A549 (cell line): ENCODE results near the gene TSPAN3.

Source experiments
- BHLHE40 ChIP-seq: IDR thresholded peaks from 2 replicates; pipeline ENCODE4 v1.6.1; 2012; ENCODE audit warnings: low read depth, low read length, inconsistent platforms
- CTCF ChIP-seq: fragments of >200 bp; sonication (Bioruptor Twin); formaldehyde crosslinking; IDR thresholded peaks from 3 replicates; pipeline ENCODE4 v1.5.1; 2016
- EP300 ChIP-seq, 2 experiments: fragments of >200 bp; sonication (Bioruptor Twin); formaldehyde crosslinking; IDR thresholded peaks; 2 replicates in 1 of 2; 3 replicates in 1 of 2; pipeline ENCODE4 v1.6.1; 2016 to 2017
- ESRRA ChIP-seq: fragments of 150-350 bp; IDR thresholded peaks from 2 replicates; pipeline ENCODE4 v1.6.1; 2014; ENCODE audit warnings: mild to moderate bottlenecking, low read length, borderline replicate concordance
- HDAC2 ChIP-seq: fragments of 200-600 bp; sonication (generic); IDR thresholded peaks from 2 replicates; pipeline ENCODE4 v1.6.1; 2016
- JUN ChIP-seq, 2 experiments: fragments of >200 bp; sonication (Bioruptor Twin); formaldehyde crosslinking; IDR thresholded peaks; 2 replicates in 1 of 2; 3 replicates in 1 of 2; pipeline ENCODE4 v1.6.1; 2016 to 2017
- KDM5A ChIP-seq: fragments of 200-600 bp; sonication (generic); IDR thresholded peaks from 2 replicates; pipeline ENCODE4 v1.6.1; 2016; ENCODE audit warnings: antibody characterized with exemption, mild to moderate bottlenecking
- MAZ ChIP-seq: fragments of 150-350 bp; IDR thresholded peaks from 2 replicates; pipeline ENCODE4 v1.6.1; 2014; ENCODE audit warnings: antibody characterized with exemption, low read depth, low read length, borderline replicate concordance
- POLR2A ChIP-seq: IDR thresholded peaks from 2 replicates; pipeline ENCODE4 v1.6.1; 2012; ENCODE audit warnings: mild to moderate bottlenecking, low read length
- TF ChIP-seq, protein P1 (sequence below): IDR thresholded peaks from 2 replicates; pipeline ENCODE4 v1.6.1; 2012; ENCODE audit warnings: low read depth, borderline replicate concordance
- TF ChIP-seq, protein P2 (sequence below): fragments of 200-600 bp; sonication (generic); IDR thresholded peaks from 2 replicates; pipeline ENCODE4 v1.6.1; 2016; ENCODE audit warnings: antibody characterized with exemption, mild to moderate bottlenecking, moderate library complexity

- TF ChIP-seq POLR2A: no peak
- no peak for TF ChIP-seq CTCF
- no peak for TF ChIP-seq MAZ
- no peak for TF ChIP-seq ESRRA
- no peak for TF ChIP-seq EP300 (IDR thresholded peaks at IDR 0.05)
- TF ChIP-seq, protein P1, sequence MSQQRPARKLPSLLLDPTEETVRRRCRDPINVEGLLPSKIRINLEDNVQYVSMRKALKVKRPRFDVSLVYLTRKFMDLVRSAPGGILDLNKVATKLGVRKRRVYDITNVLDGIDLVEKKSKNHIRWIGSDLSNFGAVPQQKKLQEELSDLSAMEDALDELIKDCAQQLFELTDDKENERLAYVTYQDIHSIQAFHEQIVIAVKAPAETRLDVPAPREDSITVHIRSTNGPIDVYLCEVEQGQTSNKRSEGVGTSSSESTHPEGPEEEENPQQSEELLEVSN: no peak
- TF ChIP-seq HDAC2: no peak
- no peak for TF ChIP-seq KDM5A
- TF ChIP-seq JUN (IDR thresholded peaks at IDR 0.05): no peak
- no peak for TF ChIP-seq BHLHE40
- TF ChIP-seq, protein P2, sequence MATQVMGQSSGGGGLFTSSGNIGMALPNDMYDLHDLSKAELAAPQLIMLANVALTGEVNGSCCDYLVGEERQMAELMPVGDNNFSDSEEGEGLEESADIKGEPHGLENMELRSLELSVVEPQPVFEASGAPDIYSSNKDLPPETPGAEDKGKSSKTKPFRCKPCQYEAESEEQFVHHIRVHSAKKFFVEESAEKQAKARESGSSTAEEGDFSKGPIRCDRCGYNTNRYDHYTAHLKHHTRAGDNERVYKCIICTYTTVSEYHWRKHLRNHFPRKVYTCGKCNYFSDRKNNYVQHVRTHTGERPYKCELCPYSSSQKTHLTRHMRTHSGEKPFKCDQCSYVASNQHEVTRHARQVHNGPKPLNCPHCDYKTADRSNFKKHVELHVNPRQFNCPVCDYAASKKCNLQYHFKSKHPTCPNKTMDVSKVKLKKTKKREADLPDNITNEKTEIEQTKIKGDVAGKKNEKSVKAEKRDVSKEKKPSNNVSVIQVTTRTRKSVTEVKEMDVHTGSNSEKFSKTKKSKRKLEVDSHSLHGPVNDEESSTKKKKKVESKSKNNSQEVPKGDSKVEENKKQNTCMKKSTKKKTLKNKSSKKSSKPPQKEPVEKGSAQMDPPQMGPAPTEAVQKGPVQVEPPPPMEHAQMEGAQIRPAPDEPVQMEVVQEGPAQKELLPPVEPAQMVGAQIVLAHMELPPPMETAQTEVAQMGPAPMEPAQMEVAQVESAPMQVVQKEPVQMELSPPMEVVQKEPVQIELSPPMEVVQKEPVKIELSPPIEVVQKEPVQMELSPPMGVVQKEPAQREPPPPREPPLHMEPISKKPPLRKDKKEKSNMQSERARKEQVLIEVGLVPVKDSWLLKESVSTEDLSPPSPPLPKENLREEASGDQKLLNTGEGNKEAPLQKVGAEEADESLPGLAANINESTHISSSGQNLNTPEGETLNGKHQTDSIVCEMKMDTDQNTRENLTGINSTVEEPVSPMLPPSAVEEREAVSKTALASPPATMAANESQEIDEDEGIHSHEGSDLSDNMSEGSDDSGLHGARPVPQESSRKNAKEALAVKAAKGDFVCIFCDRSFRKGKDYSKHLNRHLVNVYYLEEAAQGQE: no peak
These were observed 655 bp upstream of the TSPAN3 start for GRCh38 chr15:77071305-77072223.
